GM21447 (cell line): ENCODE data around the gene MOSPD3.
"Not testable (repeated sequence)": the region's sequence is repeated elsewhere in the genome, so short reads cannot be mapped to it uniquely, and the experiment has no call there.

Source experiments
- ATAC-seq: cut with Tn5 transposase; IDR thresholded peaks from one replicate; pipeline ENCODE4 v1.9.1; 2021; ENCODE audit not compliant: unreplicated experiment

Gene MOSPD3, protein sequence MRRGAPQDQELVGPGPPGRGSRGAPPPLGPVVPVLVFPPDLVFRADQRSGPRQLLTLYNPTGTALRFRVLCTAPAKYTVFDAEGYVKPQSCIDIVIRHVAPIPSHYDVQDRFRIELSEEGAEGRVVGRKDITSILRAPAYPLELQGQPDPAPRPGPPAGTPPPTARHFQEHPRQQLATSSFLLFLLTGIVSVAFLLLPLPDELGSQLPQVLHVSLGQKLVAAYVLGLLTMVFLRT

DNA sequence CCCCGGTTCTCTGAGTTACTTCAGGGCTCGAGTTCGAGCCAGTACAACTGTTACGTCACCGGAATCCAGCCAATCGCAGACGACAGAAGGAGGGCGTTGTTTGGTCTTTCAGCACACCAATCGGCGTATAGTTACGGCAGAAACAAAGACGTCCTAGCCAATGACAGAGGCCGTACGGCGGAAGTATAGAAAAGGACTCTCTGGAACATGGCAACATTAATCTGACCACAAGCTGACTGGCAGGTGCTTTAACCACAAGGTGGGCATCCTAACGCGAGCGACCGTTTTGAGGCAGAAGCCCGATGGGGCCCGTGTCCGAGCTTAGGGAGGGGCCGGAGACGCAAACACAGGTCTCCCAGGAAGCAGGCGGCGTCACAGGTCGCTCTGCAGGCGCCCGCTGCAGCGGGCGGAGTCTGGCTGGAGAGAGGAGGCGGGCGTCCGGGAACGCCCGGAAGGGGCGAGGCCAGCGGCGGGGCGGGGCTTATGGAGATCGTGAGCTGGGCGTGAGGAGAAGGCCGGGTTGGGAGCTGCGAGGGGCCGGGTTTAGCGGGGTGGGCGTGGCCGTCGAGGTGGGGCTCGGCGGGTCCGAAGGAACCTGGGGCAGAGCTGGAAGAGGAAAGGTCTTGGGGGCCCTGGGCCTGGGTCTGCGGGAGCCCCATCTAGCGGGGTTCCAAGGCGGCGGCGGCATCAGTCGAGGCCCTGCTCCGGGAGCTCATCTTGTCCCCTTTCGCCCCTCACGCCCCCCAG, at the start of gene MOSPD3:
Gene MOSPD3, plus strand, starts transcription at position 558 of the 747 bp plus-strand sequence. CDS start 252 bp downstream, outside the sequence.
- peak; percentile 92 for ATAC-seq

DNA sequence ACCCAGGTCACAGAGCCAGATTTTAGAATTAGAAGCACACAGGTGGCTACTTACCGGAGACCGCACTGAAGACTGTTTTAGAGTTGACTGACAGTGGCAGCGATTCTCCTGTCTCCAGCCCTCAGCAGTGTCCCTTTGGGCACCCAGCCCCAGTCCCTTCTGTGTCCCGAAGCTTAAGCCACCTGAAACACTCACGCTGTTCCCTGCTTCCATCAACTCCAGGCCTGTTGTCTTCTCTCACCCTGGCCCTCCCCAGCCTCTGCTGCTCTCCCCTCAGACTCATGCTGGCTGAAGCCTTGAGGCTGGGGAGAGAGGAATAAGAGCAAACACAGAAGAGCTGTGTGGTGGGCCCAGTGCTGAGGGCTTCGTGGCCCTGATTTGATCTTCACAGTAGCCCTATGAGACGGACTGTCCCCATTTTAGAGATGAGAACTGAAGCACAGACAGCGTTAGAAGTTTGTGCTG, 49.2 kb upstream of the MOSPD3 start:
- no peak for ATAC-seq

DNA sequence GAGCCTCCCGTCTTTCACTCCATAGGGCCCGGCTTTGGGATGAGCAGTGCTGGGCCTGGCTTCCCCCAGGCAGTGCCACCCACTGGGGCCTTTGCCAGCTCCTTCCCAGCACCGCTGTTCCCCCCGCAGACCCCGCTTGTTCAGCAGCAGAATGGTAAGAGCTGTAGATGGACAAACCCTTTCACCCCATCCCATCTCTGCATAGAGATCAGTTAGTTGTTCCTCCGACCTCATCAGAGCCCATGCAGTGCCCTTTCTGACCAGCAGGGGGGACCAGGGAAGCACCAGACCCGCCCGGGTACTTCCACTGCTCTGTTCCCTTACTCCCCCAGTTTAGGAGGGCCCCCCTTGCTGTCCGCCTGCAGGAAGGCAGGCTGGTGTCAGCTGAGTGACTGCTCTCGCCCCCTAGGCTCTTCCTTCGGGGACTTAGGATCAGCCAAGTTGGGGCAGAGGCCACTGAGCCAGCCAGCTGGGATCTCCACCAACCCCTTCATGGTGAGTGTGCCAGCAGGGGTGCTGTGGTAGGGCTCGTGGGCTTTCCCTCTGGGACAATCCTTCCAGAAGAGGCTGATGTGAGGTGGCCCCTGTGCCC, 48.4 kb upstream of the MOSPD3 start:
- no peak for ATAC-seq

DNA sequence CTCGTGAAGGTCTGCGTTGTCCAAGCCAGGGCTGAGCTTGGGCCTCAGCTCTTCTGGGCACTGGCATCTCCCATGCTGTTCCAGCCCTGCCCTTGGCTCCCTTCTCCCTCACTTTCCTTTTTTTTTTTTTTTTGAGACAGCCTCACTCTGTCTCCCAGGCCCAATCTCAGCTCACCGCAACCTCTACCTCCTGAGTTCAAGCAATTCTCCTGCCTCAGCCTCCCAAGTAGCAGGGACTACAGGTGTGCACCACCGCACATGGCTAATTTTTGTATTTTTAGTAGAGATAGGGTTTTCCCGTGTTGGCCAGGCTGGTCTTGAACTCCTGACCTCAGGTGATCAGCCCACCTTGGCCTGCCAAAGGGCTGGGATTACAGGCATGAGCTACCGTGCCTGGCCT, 47.9 kb upstream of the MOSPD3 start:
- ATAC-seq, result not testable (repeated sequence)

DNA sequence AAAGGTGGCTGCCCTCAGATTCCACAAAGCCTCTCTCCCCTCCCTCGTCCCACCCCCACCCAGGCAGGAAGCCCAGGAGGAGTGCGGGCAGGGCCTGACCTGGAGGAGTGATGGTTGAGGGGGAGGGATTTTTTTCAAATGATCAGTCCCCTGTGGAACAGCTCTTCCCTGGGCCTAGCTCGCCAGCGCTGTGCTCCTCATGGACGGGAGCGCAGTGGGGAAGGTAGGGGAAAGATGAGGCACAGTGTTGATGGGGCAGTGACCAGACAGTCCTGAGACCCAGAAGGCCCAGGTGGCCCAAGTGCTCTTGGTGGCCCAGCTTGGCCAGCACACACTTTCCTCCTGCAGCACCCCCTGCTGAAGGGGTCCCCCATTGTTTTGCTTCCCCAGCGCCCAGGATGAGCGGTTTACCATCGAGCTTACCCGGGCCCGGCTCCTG, 47.2 kb upstream of the MOSPD3 start:
- ATAC-seq, result no peak

DNA sequence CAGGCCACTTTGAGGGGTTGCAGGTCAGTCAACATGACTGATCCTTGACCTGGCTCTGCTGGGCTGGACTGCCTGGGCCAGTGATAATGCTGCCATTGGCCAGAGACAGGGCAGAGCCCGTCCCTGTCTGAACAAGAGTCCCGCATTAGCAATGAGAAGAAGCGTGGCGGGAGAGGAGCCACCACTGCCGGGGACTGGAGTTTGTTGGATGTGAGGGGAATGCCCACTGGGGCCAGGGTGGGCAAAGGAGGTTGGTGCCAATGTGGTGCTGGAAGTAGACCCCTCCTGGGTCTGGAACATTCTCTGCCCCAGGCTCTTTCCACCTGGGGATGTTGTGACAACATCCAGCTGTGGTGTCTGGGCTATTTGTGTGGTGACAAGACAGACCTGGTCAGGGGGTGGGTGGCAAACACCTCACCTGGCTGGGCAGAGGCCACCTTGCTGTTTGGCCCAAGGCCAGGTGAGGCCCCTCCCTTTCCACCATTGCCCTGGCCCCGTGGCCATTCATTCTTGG, 46.3 kb upstream of the MOSPD3 start:
- ATAC-seq, result no peak

DNA sequence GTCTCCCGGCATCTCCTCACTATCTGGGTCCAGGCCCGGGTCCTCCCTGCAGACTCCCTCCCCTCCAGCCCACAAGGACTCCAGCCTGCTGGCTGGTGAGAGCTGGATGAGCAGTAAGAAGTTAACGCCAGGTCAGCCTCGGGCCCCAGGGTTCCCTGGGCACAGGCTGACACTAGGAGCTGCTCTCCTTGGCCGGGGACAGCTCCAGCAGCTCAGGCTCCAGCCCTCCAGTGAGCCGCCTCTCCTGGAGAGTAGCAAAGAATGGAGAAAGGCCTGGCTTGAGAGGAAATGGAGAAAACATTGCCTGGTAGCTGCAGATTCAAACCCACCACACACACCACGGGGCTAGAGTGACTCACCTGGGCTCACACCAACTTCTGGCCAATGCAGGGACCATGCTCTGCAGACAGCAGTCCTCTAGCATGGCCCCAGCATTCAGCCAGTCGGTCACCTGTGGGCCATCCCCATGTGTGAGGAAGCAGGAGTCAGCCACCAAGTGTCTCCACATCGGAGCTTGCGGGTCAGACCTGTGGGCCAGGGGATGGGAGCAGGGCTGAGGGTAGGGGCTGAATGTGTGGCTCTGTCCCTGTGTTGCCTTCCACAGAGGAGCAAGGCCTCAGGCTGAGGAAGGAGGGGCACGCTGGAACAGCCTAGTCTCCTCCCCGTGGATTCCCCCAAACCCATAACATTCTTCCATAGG, 45.2 kb upstream of the MOSPD3 start:
- no peak for ATAC-seq

DNA sequence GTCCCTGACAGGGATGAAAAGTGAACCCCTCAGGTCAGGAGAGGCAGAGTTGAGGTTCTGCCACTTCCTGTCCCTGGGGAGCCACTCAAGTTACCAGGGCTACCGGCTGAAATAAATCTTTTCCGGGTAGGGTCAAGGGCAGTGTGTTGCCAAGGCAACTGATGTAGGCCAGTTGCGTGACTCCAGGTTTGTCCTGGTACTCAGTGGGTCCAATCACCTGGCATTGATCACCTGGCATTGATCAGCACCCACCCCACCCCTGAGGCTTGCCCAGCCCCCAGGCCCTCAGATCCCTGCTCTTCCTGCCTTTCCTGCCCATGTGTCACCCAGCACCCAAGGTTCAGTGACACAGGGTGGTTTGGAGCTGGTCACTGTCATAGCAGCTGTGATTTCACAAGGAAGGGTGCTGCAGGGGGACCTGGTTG, 44.6 kb upstream of the MOSPD3 start:
- no peak for ATAC-seq

DNA sequence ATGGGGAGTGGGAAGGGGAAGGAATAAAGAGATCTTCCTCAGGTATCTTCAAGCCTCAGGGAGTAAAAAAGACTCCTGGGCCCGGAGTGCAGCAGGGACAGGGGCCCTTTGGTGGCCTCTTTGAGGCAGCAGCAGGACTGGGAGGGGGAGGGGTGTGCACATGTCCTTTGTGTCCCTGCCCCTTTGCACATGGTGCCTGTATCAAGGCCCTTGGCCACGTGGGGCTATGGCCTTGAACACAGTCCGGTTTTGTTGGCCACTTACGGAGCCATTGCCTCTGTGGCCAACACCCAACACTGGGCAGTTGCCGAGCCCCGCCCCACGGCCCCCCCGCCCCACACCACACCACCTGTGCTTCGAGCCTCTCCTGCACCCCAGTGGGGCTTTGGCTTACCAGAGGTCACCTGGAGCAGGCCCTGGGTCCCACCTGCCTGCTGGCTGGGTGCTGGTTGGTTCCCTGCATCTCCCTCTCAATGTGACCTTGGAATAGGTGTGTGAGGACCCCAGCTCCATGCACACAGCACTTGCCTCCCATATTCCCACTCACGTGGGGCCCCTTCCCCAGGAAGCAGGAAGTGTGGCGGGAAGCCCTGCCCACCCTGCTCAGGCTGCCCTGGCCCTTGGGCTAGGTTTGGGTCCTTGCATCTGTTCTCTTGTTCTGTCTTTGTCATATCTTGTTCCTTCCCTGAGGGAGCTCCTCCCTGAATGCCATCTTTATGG, 44.0 kb upstream of the MOSPD3 start:
- no peak for ATAC-seq

DNA sequence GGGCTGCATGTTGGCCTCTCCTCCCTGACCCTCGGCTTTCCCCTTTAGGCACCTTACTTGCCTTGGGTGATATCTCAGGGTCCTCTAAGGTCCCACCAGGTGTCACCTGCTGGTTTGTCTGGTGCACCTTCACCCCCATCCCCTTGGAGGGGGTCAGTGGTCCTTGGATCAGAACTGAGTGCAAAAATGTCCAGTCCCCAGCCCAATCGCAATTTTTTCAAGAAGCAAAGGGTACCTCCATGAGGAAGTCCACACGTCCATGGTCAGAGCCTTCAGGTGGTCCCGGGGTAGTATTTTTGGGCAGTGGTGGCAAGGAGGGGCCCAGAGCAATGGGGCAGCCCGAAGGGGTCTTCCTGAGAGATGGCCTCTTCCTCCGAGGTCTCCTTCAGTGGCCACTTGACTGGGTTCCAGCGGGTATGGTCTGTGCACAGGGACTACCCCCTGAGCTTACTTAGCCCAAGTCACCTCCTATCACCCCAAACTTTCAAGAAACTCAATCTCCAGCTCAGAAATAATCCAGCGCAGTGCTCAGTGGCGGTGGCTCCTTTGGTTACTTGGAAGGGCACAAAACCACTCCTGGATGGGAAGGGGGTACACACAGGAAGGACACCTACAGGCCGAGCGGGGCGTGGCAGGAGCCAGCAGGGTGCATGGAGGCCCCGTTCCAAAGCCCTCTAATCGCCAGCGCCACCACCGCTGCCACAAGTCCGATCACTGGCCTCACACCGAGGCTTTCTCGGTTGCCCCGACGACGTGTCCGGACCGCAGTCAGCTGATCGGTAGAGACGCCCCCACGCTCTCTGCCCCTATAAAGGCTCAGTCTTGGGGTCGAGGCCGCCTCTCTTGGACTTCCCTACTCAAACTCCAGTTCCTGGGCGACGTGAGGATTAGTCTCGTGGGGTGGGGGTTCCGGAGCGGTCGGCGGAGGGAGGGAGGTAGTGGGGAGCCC, 43.2 kb upstream of the MOSPD3 start:
- ATAC-seq, result no peak

DNA sequence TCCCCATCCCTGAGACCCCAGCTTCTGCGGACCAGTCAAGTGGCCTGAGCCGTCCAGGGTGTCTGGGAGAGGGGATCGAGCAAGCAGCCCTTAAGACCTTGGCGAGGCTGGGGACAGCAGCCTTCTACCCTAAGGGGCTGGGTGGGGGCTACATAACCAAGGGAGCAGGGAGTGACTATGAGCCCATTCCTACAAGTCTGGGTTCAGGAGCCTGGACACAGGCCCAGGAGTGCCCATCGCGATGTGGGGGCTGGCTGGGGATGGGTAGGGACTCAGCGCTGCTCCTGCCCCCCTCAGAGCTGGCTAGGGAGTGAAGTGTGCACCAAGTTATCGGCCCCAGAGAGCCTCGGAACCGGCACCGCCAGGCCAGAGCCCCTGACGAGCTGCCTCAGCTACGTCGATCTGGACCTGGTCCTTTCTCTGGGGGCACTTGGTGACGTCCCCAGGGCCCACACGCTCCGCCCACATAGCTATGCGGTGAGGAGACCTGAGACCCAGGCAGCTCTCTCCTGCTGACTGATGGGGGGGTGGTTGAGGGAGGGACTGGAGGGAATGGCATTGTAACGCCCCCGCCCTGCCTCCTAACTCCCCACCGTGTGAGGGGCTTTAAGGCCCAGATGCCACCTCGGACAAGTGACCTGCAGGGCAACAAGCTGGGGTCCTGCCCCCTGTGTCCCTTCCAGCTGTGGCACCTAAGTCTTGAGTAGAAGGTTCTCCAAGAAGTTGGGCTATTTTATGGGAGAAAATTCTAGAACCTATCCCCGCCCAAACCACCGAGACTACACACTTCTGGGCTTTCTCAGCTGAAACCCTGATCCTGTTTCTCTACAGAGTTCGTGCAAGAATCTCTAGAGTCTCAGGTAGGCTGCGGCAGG, 41.1 kb upstream of the MOSPD3 start:
- no peak for ATAC-seq

DNA sequence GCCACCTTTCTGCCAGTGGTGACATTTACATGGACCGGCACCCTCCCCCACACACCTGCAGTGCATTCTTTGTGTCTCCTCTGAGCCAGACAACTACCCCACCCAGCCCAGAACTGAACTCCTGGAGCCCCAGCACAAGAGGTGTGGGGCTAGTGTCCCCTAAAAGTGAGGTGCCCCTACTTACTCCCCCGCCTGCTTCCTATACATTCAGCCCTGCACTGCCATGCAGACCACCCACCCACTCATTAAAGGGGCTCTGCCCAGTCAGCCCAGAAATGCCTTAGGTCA, 40.6 kb upstream of the MOSPD3 start:
- ATAC-seq, result no peak

DNA sequence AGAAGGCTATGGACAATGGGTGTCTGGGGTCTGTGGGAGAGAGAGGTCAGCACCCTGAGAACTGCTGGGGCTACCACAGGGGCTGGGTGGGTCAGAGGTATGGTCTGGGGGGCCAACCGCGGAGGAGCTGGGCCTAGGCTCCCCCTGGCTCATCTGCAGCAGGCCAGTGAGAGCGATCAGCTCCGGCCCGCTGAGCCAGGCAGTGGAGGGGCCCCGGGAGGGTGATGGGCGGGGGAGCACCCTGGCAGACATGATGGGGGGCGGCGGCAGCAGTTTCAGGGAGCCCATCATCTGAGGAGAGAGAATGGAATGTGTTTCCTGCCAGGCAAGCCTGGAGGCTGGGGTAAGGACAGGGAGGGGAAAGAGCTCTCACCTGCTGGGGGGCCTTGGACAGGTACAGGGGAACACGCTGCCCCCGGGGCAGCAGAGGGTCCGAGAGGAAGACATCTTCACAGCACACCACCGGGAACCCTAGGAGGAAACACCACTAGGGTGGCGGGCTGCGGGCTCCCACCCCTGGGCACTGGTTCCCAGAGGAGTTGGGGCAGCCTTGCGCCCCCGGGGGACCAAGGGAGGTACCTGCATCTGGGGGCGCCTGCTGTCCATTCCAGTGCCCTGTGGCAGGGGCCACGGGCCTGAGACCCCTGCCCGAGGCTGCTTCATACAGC, 39.9 kb upstream of the MOSPD3 start:
- no peak for ATAC-seq

DNA sequence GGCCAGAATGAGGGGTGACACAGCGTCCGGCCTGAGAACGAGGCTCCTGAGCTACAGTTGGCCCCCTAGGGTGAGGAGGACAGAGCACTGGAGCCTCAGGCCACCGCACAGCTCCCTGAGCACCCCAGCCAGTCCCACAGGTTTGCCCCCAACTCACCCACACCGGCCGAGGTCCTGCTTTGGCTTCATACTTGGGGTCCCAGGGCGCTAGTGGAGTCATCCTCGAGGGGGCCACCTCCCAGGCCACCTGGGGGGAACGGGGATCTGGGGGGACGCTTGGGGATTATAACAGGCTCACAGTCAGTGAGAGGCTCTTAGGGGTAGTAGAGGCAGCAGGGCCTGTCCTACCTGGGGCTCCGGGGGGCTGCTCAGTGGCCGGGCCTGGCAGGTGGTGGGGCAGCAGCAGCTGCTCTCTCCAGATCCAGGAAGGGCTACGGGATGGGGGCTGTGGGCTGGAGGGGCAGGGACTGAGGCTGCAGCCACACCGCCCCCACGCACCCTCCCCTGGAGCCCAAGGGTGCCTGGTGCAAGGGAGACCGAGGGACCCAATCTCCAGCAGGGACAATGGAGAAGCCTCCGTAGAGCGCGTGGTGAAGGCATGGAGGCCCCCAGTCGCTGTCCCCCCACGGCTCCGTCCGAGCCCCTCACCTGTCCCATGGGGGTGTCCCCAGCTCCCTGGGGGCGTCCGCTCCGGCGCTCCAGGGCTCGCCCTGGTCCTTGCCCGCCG, 39.2 kb upstream of the MOSPD3 start:
- ATAC-seq, result no peak

DNA sequence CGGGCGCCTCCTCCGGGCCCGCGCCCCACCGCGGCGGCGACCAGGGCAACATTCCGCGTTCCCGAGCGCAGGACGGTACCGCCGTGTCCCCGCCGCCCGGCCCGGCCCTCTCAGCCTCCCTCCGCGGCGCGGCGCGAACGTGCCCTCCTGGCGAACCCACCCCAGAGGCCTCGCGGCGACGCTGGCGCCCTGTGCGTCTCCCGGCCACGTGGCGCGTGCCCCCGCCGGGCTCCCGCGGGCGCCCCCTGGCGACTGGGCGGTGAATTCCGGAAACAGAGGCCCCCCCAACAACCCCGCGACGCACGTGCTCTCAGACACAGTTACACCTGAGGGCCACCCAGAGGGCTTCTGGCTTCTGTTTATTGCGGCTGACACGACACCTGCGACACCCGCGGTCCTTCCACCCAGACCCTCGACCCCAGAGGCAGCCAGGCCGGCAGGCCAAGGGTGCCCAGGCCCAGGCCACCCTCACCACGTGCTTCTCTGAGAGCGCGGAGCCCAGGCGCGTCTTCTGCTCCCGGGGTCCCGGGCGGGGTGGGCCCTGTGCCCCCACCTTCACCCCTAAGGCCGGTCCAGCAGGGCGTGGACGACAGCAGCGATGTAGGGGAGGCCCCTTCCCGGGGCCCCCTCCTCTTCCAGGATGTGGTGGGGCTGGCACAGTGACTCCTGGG, 38.5 kb upstream of the MOSPD3 start, which contains the start of gene SAP25:
Gene SAP25, minus strand, starts transcription at position 210 of the 671 bp plus-strand sequence. Its CDS starts 158 bp downstream, at position 52.
- ATAC-seq, result no peak

DNA sequence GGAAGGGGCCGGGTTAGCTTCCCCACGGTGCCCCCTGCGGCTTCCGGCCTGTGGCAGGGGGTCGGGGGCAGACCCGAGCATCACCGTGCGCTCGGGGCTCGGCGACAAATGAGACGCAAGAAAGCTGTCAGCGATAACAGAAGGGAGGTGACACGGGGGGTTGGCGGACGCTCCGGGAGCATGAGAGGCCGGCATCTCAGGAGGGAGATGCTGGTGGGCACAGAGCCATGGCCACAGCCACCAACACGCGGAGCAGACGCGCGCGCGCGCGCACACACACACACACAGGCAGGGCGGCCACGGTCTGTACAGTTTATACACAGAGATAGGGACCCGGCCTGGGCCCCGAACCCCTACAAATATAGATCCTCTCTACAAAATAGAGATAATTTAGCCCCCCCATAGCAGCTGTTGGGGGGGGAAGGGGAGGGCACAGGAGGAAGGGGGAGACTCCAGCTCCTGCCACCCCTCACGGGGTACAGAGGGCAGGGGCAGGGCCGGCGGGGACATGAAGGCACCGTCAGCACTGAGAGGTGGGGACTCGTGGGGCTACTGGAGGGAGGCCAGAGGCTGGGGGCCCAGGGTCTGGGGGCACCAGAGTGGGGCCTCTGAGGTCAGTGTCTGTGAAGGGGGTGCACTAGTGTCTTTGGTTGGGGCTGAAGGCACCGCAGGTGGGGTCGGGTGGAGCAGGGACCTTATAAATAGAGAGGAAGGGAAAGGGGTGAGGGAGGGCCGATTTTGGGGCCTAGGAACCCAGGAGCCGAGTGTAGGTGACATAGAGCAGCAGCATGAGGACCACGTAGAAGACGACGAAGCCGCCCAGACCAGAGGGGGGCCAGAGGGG, 37.8 kb upstream of the MOSPD3 start:
- no peak for ATAC-seq
